Central memory CD8-positive, alpha-beta T cell (primary cell): ENCODE data around the gene CRMP1.

Experiments used
- ATAC-seq: fragments of 150-1000 bp; cut with Tn5 transposase; replicated peaks from 2 replicates; pipeline ENCODE4 v1.10.0; 2022; ENCODE audit warnings: mild to moderate bottlenecking, moderate FRiP score, moderate number of reproducible peaks; ENCODE audit not compliant: poor library complexity, severe bottlenecking; ENCODE audit errors: extremely low read depth
- DNase-seq, 2 donors: peaks; one replicate each; pipeline ENCODE4 v3.0.0; 2021; ENCODE audit warnings: low spot score in 2 of 2
- H3K27ac Mint-ChIP-seq: one replicate; pipeline ENCODE4 v1.8.0; 2022; ENCODE audit warnings: low read depth, mild to moderate bottlenecking, moderate library complexity, mixed read lengths
- H3K27me3 Mint-ChIP-seq: one replicate; pipeline ENCODE4 v1.8.0; 2022; ENCODE audit warnings: mixed read lengths
- H3K36me3 Mint-ChIP-seq: one replicate; pipeline ENCODE4 v1.8.0; 2022; ENCODE audit warnings: mild to moderate bottlenecking, moderate library complexity, mixed read lengths; ENCODE audit not compliant: insufficient read depth
- H3K4me1 Mint-ChIP-seq: one replicate; pipeline ENCODE4 v1.8.0; 2022; ENCODE audit warnings: mixed read lengths
- H3K4me3 Mint-ChIP-seq: one replicate; pipeline ENCODE4 v1.8.0; 2022; ENCODE audit warnings: mild to moderate bottlenecking, moderate library complexity, mixed read lengths
- H3K9me3 Mint-ChIP-seq: one replicate; pipeline ENCODE4 v1.8.0; 2022; ENCODE audit warnings: mixed read lengths

CRMP1 gene

GRCh38 chr4:5836943-5837342 lies 55.9 kb downstream of the CRMP1 start:
- Mint-ChIP-seq H3K9me3 (no peaks in the 10 kb centered on the region), H3K4me1 (no peaks in the 10 kb centered on the region), H3K27ac (no peak overlapping the region), H3K36me3 (no peaks in the 10 kb centered on the region), H3K27me3 (peaks cover 30% of the 10 kb centered on the region), H3K4me3 (no peak overlapping the region)
- DNase-seq (no peak), ATAC-seq (no peak)

GRCh38 chr4:5828005-5828391 lies 64.9 kb downstream of the CRMP1 start:
- H3K4me1 Mint-ChIP-seq: peaks cover 6% of the 10 kb centered on the region
- no peak overlapping the region for H3K4me3 Mint-ChIP-seq
- no peak overlapping the region for H3K27ac Mint-ChIP-seq
- H3K36me3 Mint-ChIP-seq: no peaks in the 10 kb centered on the region
- H3K9me3 Mint-ChIP-seq: no peaks in the 10 kb centered on the region
- ATAC-seq (no peak), DNase-seq (no peak)
- H3K27me3 Mint-ChIP-seq: no peaks in the 10 kb centered on the region

GRCh38 chr4:5827108-5828004 lies 65.5 kb downstream of the CRMP1 start:
- Mint-ChIP-seq H3K9me3 (no peaks in the 10 kb centered on the region), H3K27ac (no peak overlapping the region), H3K27me3 (no peaks in the 10 kb centered on the region), H3K36me3 (no peaks in the 10 kb centered on the region), H3K4me1 (peaks cover 6% of the 10 kb centered on the region), H3K4me3 (no peak overlapping the region)
- ATAC-seq (no peak), DNase-seq (no peak)

DNA sequence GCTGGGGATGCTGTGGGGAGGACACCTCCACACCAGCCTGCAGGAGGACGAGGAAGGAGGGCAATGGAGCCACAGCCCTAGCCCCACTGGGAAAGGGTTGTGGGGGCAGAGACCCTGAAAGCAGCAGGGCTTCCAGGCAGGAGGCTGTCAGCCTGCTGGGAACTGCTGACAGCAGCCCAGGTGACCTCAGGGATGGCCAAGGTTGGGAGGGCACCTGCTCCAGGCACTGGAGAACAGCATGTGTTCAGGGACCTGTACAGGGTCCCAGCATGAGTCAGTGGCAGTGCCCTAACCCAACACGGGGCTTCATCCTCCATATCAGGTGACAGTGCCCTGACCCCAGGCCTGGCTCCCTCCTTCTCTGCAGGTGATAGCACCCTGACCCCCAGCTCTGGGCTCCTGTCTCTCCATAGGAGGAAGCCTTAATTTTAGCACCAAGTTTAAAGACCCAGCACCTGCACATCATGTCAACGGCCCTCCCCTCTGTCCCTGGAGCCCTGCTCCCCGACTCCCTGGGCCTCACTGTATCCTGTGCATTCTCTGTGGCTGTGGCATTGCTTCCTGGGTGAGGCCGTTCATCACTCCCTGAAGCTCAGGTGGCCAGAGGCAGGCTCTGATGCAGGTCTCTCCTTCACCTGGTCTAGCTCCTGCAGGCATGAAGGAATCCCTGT lies 66.3 kb downstream of the CRMP1 start:
- H3K4me3 Mint-ChIP-seq: no peak overlapping the region
- no peak overlapping the region for H3K27ac Mint-ChIP-seq
- no peaks in the 10 kb centered on the region for H3K9me3 Mint-ChIP-seq
- no peaks in the 10 kb centered on the region for H3K27me3 Mint-ChIP-seq
- H3K4me1 Mint-ChIP-seq: peaks cover 6% of the 10 kb centered on the region
- ATAC-seq: no peak
- DNase-seq: no peak
- no peaks in the 10 kb centered on the region for H3K36me3 Mint-ChIP-seq

- Mint-ChIP-seq H3K4me3 (no peak overlapping the region), H3K4me1 (peaks cover 6% of the 10 kb centered on the region), H3K36me3 (no peaks in the 10 kb centered on the region), H3K27me3 (no peaks in the 10 kb centered on the region), H3K27ac (no peak overlapping the region), H3K9me3 (no peaks in the 10 kb centered on the region)
- no peak for ATAC-seq
- DNase-seq: no peak
Observed at GRCh38 chr4:5825321-5826041, 67.4 kb downstream of the CRMP1 start.

- Mint-ChIP-seq H3K4me1 (peaks cover 6% of the 10 kb centered on the region), H3K9me3 (no peaks in the 10 kb centered on the region), H3K4me3 (no peak overlapping the region), H3K36me3 (no peaks in the 10 kb centered on the region), H3K27ac (no peak overlapping the region), H3K27me3 (no peaks in the 10 kb centered on the region)
- no peak for ATAC-seq
- no peak for DNase-seq
Observed at GRCh38 chr4:5824635-5825034, 68.3 kb downstream of the CRMP1 start.

- no peak for DNase-seq
- ATAC-seq: no peak
- no peaks in the 10 kb centered on the region for H3K9me3 Mint-ChIP-seq
- peaks cover 6% of the 10 kb centered on the region for H3K4me1 Mint-ChIP-seq
- no peak overlapping the region for H3K27ac Mint-ChIP-seq
- H3K27me3 Mint-ChIP-seq: no peaks in the 10 kb centered on the region
- no peak overlapping the region for H3K4me3 Mint-ChIP-seq
- H3K36me3 Mint-ChIP-seq: no peaks in the 10 kb centered on the region
Observed at GRCh38 chr4:5824227-5824626, 68.7 kb downstream of the CRMP1 start.

DNA sequence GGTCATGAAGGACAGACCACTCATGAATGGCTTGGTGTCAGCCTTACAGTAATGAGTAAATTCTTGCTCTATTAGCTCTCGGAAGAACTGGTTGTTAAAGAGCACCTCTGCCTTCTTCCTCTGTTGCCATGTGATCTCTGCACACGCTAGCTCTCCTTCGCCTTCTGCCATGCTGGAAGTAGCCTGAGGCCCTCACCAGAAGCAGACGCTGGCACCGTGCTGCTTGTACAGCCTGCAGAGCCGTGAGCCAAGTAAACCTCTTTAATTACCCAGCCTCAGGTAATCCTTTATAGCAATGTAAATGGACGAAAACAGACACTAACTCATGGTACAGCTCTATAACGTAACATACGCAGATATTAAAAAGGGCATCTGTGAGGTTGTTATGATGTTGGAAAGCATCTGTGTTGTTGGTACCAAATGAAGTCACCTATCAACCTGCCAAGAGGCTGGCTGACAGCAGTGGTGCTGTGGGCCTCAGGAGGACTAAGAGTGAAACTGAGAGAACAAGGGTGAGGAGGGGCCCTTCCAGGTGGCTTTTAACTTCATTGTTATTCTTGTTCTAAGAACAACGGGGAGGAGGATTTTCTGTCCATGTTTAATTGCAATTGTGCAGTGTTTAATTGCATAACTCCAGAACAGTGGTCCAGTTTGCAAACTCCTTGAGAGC lies 69.2 kb downstream of the CRMP1 start:
- DNase-seq (no peak), ATAC-seq (no peak)
- no peaks in the 10 kb centered on the region for H3K27me3 Mint-ChIP-seq
- H3K36me3 Mint-ChIP-seq: no peaks in the 10 kb centered on the region
- no peaks in the 10 kb centered on the region for H3K9me3 Mint-ChIP-seq
- H3K27ac Mint-ChIP-seq: no peak overlapping the region
- no peak overlapping the region for H3K4me3 Mint-ChIP-seq
- H3K4me1 Mint-ChIP-seq: peaks cover 6% of the 10 kb centered on the region

- Mint-ChIP-seq H3K9me3 (no peaks in the 10 kb centered on the region), H3K4me3 (no peak overlapping the region)
Observed at GRCh38 chr4:5822619-5823018, 70.3 kb downstream of the CRMP1 start.

DNA sequence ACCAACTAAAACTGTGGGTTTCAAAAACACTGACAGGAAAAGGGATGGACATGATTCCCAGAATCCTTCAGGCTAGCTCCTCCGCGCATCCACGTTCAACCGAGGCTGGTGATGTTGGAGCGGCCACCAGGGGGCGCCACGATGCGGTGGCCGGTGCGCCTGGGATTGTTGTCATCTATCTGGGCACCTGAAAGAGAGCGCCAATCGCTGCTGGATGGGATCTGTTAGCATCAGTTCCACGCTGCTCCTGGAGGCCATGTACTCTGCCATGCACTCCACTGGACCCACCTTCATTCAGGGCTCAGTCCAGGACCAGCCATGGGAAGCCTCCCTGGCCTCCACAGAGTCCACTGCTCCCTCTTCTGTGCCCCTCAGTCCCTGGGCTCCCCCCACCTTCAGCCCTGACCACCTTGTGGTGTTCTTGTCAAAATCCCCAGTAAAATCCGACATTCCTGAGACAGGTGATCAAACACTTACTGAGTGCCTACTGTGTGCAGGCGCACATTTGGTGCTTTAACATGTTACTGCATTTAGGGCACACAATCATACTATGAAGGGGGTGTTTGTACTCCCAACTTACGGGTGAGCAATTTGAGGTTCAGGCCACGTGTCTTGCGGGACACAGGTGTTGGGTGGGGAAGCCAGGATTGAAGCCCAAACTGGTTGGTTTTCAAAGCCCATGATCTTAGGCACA lies 71.1 kb downstream of the CRMP1 start:
- H3K4me1 Mint-ChIP-seq: peaks cover 2% of the 10 kb centered on the region
- H3K27ac Mint-ChIP-seq: no peak overlapping the region
- no peaks in the 10 kb centered on the region for H3K9me3 Mint-ChIP-seq
- H3K27me3 Mint-ChIP-seq: no peaks in the 10 kb centered on the region
- ATAC-seq: no peak
- no peak overlapping the region for H3K4me3 Mint-ChIP-seq
- H3K36me3 Mint-ChIP-seq: no peaks in the 10 kb centered on the region
- no peak for DNase-seq

More at GRCh38 chr4:5822619-5823018, 70.3 kb downstream of the CRMP1 start:
- no peak for DNase-seq
- Mint-ChIP-seq H3K27ac (no peak overlapping the region), H3K4me1 (peaks cover 6% of the 10 kb centered on the region), H3K36me3 (no peaks in the 10 kb centered on the region), H3K27me3 (no peaks in the 10 kb centered on the region)
- ATAC-seq: no peak

DNA sequence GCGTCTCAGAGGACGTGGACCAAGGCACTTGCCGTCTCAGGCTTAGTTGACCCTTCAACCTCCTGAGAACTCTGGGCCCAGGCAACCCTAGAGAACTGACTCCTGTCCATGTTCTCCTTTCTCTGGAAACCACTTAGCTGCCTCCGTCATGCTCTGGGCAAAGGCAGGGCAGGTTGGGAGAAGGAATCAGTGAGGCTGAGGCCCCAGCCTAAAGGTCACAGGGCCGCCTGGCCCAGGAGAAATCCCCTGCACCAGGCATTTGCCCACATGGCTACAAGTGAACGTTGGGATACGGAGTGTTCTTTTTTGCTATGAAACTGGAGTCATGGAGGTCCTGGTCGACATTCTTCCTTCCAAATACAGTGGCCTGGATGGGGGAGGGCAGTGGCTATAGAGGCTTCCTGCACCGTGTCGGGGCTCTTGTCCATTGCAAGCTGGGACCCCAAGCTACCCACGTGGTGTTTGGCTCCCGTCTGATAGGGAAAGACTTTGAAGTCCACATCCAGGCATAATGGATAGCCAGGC lies 76.0 kb downstream of the CRMP1 start:
- Mint-ChIP-seq H3K4me3 (no peak overlapping the region), H3K27me3 (no peaks in the 10 kb centered on the region), H3K4me1 (no peaks in the 10 kb centered on the region), H3K36me3 (no peaks in the 10 kb centered on the region), H3K27ac (no peak overlapping the region), H3K9me3 (no peaks in the 10 kb centered on the region)
- ATAC-seq: no peak
- no peak for DNase-seq

- H3K4me3 Mint-ChIP-seq: no peak overlapping the region
- no peaks in the 10 kb centered on the region for H3K9me3 Mint-ChIP-seq
- DNase-seq: no peak
Observed at GRCh38 chr4:5816101-5816500, 76.8 kb downstream of the CRMP1 start.

More at GRCh38 chr4:5816101-5816500, 76.8 kb downstream of the CRMP1 start:
- ATAC-seq: no peak
- Mint-ChIP-seq H3K27ac (no peak overlapping the region), H3K27me3 (no peaks in the 10 kb centered on the region), H3K36me3 (no peaks in the 10 kb centered on the region), H3K4me1 (no peaks in the 10 kb centered on the region)
